T-cell (primary cell): ENCODE results near the gene COX6B2. TPM values are rescaled to one million over a fixed set of nuclear protein-coding genes. Genes with fewer than 3 reads are reported as not detected.
"Not testable (repeated sequence)": the region's sequence is repeated elsewhere in the genome, so short reads cannot be mapped to it uniquely, and the experiment has no call there.

ENCODE experiments used
- ATAC-seq, 4 experiments: fragments of 200-7000 bp in 3 of 4; fragments of 150-1000 bp in 1 of 4; cut with Tn5 transposase; replicated peaks in 1 of 4; 1 replicate in 3 of 4; 2 replicates in 1 of 4; pipeline ENCODE4 v1.10.0; 2021; ENCODE audit warnings: moderate library complexity in 3 of 4, mild to moderate bottlenecking in 2 of 4, moderate number of reproducible peaks in 1 of 4
- CTCF ChIA-PET, 2 donors: fragments of 300-600 bp; sonication (Branson Sonifier 250); formaldehyde crosslinking; loops; one replicate each; lab custom pipeline; 2022; ENCODE audit warnings: antibody characterized with exemption in 2 of 2; lab: Charles Lee
- POLR2A ChIA-PET, 2 donors: fragments of 300-600 bp; sonication (Branson Sonifier 250); formaldehyde crosslinking; loops; one replicate each; lab custom pipeline; 2022; ENCODE audit warnings: antibody characterized with exemption in 2 of 2; lab: Charles Lee
- DNase-seq, 35 experiments: peaks; one replicate each; pipeline versions ENCODE4 v3.0.0 to v3.0.0-alpha.2; 2013 to 2023
- H3K27ac ChIP-seq: one replicate; pipeline ENCODE4 v1.5.1; 2013; ENCODE audit warnings: low read length
- H3K27me3 ChIP-seq, 2 experiments: replicated peaks in 1 of 2; 1 replicate in 1 of 2; 2 replicates in 1 of 2; pipeline versions ENCODE4 v1.6.1 to v1.7.0; 2013; ENCODE audit warnings: low read length in 1 of 2, mixed read lengths in 1 of 2; ENCODE audit not compliant: control insufficient read depth in 2 of 2, insufficient read depth in 2 of 2; ENCODE audit errors: extremely low read depth in 1 of 2
- H3K36me3 ChIP-seq, 2 donors: 1 replicate in 1 of 2; 2 replicates in 1 of 2; pipeline versions ENCODE4 v1.6.1 to v1.7.0; 2013; ENCODE audit warnings: low read length in 1 of 2; ENCODE audit not compliant: control insufficient read depth in 2 of 2, insufficient read depth in 1 of 2; ENCODE audit errors: extremely low read depth in 1 of 2
- H3K4me1 ChIP-seq, 2 experiments: 1 replicate in 1 of 2; 2 replicates in 1 of 2; pipeline versions ENCODE4 v1.6.1 to v1.7.0; 2013; ENCODE audit warnings: low read length in 2 of 2, mixed read lengths in 1 of 2; ENCODE audit not compliant: insufficient read depth in 2 of 2, control insufficient read depth in 1 of 2; ENCODE audit errors: extremely low read depth in 1 of 2
- H3K4me3 ChIP-seq, 2 donors: 1 replicate in 1 of 2; 2 replicates in 1 of 2; pipeline versions ENCODE4 v1.5.1 to v1.7.0; 2013; ENCODE audit warnings: mild to moderate bottlenecking in 2 of 2, low read length in 1 of 2, moderate library complexity in 1 of 2; ENCODE audit not compliant: control insufficient read depth in 1 of 2; ENCODE audit errors: extremely low read depth in 1 of 2
- H3K9me3 ChIP-seq: 2 replicates; pipeline ENCODE4 v1.7.0; 2013
- H3K27ac Mint-ChIP-seq, 2 donors: one replicate each; pipeline ENCODE4 v1.8.0; 2020 to 2021; ENCODE audit warnings: mild to moderate bottlenecking in 2 of 2, mixed read lengths in 2 of 2
- H3K27me3 Mint-ChIP-seq, 2 donors: one replicate each; pipeline ENCODE4 v1.8.0; 2021 to 2022; ENCODE audit warnings: mixed read lengths in 2 of 2
- H3K36me3 Mint-ChIP-seq: one replicate; pipeline ENCODE4 v1.8.0; 2021; ENCODE audit warnings: mixed read lengths
- H3K4me1 Mint-ChIP-seq, 3 donors: one replicate each; pipeline ENCODE4 v1.8.0; 2020 to 2022; ENCODE audit warnings: mixed read lengths in 3 of 3, mild to moderate bottlenecking in 1 of 3
- H3K4me3 Mint-ChIP-seq, 3 donors: one replicate each; pipeline ENCODE4 v1.8.0; 2020 to 2022; ENCODE audit warnings: mild to moderate bottlenecking in 3 of 3, mixed read lengths in 3 of 3, moderate library complexity in 3 of 3
- H3K9me3 Mint-ChIP-seq, 3 donors: one replicate each; pipeline ENCODE4 v1.8.0; 2020 to 2022; ENCODE audit warnings: mixed read lengths in 3 of 3
- WGBS: methylation state at CpG from one replicate; pipeline ENCODE4 v1.1.5; 2013; ENCODE audit warnings: missing lambda C conversion rate; ENCODE audit not compliant: insufficient coverage; 5-methylcytosine and 5-hydroxymethylcytosine counted together
- total RNA-seq, 35 experiments: library from RNA in 6 of 35; stranded (reverse) in 6 of 35; fragments of 120-200 nt in 1 of 35; gene quantifications; one replicate each; pipeline versions ENCODE4 v1.2.1 to v1.2.4 and lab custom pipeline; 2013 to 2026

Gene COX6B2
- total RNA-seq, 5 donors from 2014 or later (not counting 1 experiment from before 2014, with no cell fraction given): 0.12 to 0.51 TPM; not detected in 3

DNA sequence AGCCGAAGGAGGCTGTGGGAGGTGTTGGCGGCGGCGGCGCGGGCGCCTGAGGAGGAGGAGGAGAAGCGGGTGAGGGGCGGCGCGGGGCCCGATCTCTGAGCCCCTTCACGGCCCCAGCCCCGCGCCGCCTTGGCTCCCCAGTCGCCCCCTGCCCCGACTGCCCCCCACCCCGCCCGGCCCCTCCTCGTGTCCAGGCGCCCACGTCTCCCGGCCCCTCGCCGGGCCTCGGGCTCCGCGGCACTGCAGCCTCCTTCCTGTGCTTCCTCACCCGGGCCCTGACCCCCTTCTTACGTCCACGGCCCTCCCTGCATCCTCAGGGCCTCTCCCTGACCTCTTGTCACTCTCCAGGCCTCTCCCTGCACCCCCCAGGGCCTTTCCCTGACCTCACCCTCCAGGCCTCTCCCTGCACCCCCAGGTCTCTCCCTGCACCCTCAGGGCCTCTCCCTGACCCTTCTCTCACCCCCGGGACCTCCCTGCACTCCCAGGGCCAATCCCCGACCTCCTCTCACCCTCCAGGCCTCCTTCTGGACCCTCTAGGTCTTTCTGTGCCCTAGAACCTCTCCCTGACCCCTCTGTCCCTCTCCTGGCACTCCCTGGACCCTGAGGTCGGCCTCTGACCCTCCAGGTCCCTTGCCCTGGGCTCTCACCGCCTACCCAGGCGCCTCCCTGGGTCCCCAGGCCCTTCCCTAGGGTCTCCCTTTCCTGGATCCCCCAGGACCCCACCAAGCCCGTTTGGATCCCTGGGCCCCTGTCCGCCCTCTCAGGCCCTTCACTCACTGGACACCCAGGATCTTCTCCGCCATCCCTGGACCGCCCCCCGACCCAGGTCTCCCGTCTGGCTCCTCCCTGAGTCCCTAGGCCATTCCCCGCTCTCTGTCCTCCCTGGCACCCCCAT is 14.4 kb downstream of the COX6B2 start:
- POLR2A ChIA-PET: interaction anchor here (0.6 to 1.8 kb wide), 17 partner anchors 8 to 891 kb away, joined by 3 to 11 read pairs (median 4); partner anchors contain the start of genes HSPBP1 (in 1 of the 2), ISOC2 (in 1 of the 2), LENG8 (in 1 of the 2) and TMEM238 (in 1 of the 2)
- Histone ChIP-seq H3K4me1 (peaks cover 6 to 31% of the 10 kb centered on the region in 2 experiments), H3K27me3 (peaks cover 0 to 21% of the 10 kb centered on the region in 2 experiments), H3K9me3 (no peaks in the 10 kb centered on the region), H3K36me3 (peaks cover 3 to 13% of the 10 kb centered on the region in 2 donors), H3K4me3 (peak overlapping the region; percentile 58 to 64), H3K27ac (peak overlapping the region; percentile 70)
- H3K27ac Mint-ChIP-seq: peak overlapping the region; percentile 88
- peaks cover 10% of the 10 kb centered on the region for H3K36me3 Mint-ChIP-seq
- peak in 8 of 35 experiments; percentile 12 to 37 (median 18) for DNase-seq
- 8% methylated on average over 25 of the region's 44 CpGs for whole genome bisulfite sequencing
- CTCF ChIA-PET: interaction anchor here in 1 of 2 donors (0.5 to 1.7 kb wide), 11 partner anchors 38 to 1343 kb away, joined by 3 to 15 read pairs (median 4); partner anchors contain the start of genes FIZ1, ISOC2, PPP6R1 and TMEM238
- H3K9me3 Mint-ChIP-seq: no peaks in the 10 kb centered on the region
- peaks cover 19 to 25% (median 21%) of the 10 kb centered on the region in 3 donors for H3K4me1 Mint-ChIP-seq
- no peak for ATAC-seq
- H3K4me3 Mint-ChIP-seq: peak overlapping the region; percentile 78 to 92 (median 92)
- H3K27me3 Mint-ChIP-seq: peaks cover under 1 to 5% of the 10 kb centered on the region in 2 donors

- no peaks in the 10 kb centered on the region for H3K9me3 Mint-ChIP-seq
- DNase-seq (peak; percentile 100), ATAC-seq (peak; percentile 78 to 84 (median 82))
- peak within 1 kb of the TSS; percentile 78 to 92 (median 92) for H3K4me3 Mint-ChIP-seq
- peak within 1 kb of the TSS; percentile 99 for H3K27ac ChIP-seq
- ChIA-PET POLR2A (interaction anchor here (0.6 to 1.8 kb wide), 23 partner anchors 9 to 890 kb away, joined by 3 to 11 read pairs (median 4); partner anchors contain the start of genes UBE2S (in 2 of the 2), HSPBP1 (in 1 of the 2), ISOC2 (in 1 of the 2) and LENG8 (in 1 of the 2)), CTCF (interaction anchor here in 1 of 2 donors (0.7 to 1.7 kb wide), 11 partner anchors 37 to 292 kb away, joined by 3 to 15 read pairs (median 4); partner anchors contain the start of genes FIZ1, ISOC2, PPP6R1 and TMEM238)
- peak within 1 kb of the TSS; percentile 64 to 72 for H3K4me3 ChIP-seq
- H3K36me3 ChIP-seq: peaks cover 3 to 13% of the 10 kb centered on the region in 2 donors
- peaks cover 3 to 10% of the 10 kb centered on the region in 2 donors for H3K27me3 Mint-ChIP-seq
- peak within 1 kb of the TSS; percentile 88 for H3K27ac Mint-ChIP-seq
- peaks cover 19 to 25% (median 21%) of the 10 kb centered on the region in 3 donors for H3K4me1 Mint-ChIP-seq
- peaks cover 0 to 20% of the 10 kb centered on the region in 2 experiments for H3K27me3 ChIP-seq
- peaks cover 6 to 31% of the 10 kb centered on the region in 2 experiments for H3K4me1 ChIP-seq
- WGBS: under 1% methylated on average over 49 of the region's 63 CpGs
- H3K9me3 ChIP-seq: no peaks in the 10 kb centered on the region
- peaks cover 6% of the 10 kb centered on the region for H3K36me3 Mint-ChIP-seq
These were observed 15.2 kb downstream of the COX6B2 start, which contains the start of gene KMT5C for GRCh38 chr19:55339105-55339888. KMT5C (plus strand) TSS chr19:55339876; CDS start chr19:55341937, 2,061 bp downstream.

DNA sequence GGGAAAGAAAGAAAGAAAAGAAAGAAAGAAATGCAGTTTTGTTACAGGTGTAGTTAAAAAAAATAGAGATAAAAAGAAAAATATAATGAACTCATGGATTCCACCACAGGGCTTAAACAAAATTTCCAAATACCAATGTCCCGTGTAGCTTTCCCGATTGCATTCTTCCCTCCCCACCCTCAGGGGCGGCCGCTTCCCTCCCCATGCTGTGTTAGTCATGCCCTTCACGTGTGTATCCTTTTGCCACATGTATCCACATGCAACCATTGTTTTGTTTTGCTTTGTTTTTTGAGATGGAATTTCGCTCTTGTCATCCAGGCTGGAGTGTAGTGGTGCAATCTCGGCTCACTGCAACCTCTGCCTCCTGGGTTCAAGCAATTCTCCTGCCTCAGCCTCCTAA is 18.4 kb downstream of the COX6B2 start:
- Mint-ChIP-seq H3K9me3 (no peaks in the 10 kb centered on the region), H3K4me3 (no peak overlapping the region), H3K36me3 (no peaks in the 10 kb centered on the region), H3K27me3 (peaks cover 3 to 21% of the 10 kb centered on the region in 2 donors), H3K27ac (no peak overlapping the region), H3K4me1 (peaks cover 16 to 20% (median 19%) of the 10 kb centered on the region in 3 donors)
- peaks cover 4 to 23% of the 10 kb centered on the region in 2 experiments for H3K4me1 ChIP-seq
- no peak for DNase-seq
- CTCF ChIA-PET: no interaction called here
- no peaks in the 10 kb centered on the region for H3K36me3 ChIP-seq
- H3K27ac ChIP-seq: no peak overlapping the region
- no peak for ATAC-seq
- no CpG with 5 or more reads among the region's 7 CpGs for WGBS
- no peak overlapping the region for H3K4me3 ChIP-seq
- H3K9me3 ChIP-seq: no peaks in the 10 kb centered on the region
- POLR2A ChIA-PET: no interaction called here
- H3K27me3 ChIP-seq: peaks cover 0 to 45% of the 10 kb centered on the region in 2 experiments

- H3K36me3 Mint-ChIP-seq: no peaks in the 10 kb centered on the region
- whole genome bisulfite sequencing: 92% methylated on average over 9 of the region's 11 CpGs
- POLR2A ChIA-PET: no interaction called here
These were observed 20.6 kb downstream of the COX6B2 start for GRCh38 chr19:55333870-55334269.

GRCh38 chr19:55329791-55330190 is 24.7 kb downstream of the COX6B2 start:
- H3K27ac Mint-ChIP-seq, H3K36me3 Mint-ChIP-seq, H3K4me3 Mint-ChIP-seq, H3K36me3 ChIP-seq, H3K4me3 ChIP-seq, H3K9me3 ChIP-seq, H3K4me1 ChIP-seq, H3K27ac ChIP-seq, DNase-seq, ATAC-seq, CTCF ChIA-PET, POLR2A ChIA-PET, H3K9me3 Mint-ChIP-seq, H3K4me1 Mint-ChIP-seq: not testable (repeated sequence)
- 96% methylated on average over 4 of the region's 6 CpGs for WGBS
- peaks cover 0 to 31% of the 10 kb centered on the region in 2 experiments for H3K27me3 ChIP-seq
- H3K27me3 Mint-ChIP-seq: peaks cover 0 to 23% of the 10 kb centered on the region in 2 donors

More at GRCh38 chr19:55333870-55334269, 20.6 kb downstream of the COX6B2 start:
- H3K9me3 Mint-ChIP-seq: no peaks in the 10 kb centered on the region
- H3K4me3 Mint-ChIP-seq: no peak overlapping the region
- Histone ChIP-seq H3K27me3 (peaks cover 0 to 36% of the 10 kb centered on the region in 2 experiments), H3K4me1 (peaks cover 4 to 9% of the 10 kb centered on the region in 2 experiments), H3K27ac (no peak overlapping the region), H3K36me3 (no peaks in the 10 kb centered on the region), H3K4me3 (no peak overlapping the region), H3K9me3 (no peaks in the 10 kb centered on the region)
- peaks cover 3 to 23% of the 10 kb centered on the region in 2 donors for H3K27me3 Mint-ChIP-seq
- peaks cover 5 to 9% (median 8%) of the 10 kb centered on the region in 3 donors for H3K4me1 Mint-ChIP-seq
- ATAC-seq: no peak
- DNase-seq: no peak
- H3K27ac Mint-ChIP-seq: no peak overlapping the region
- CTCF ChIA-PET: no interaction called here
